DOHH2 (cell line): ENCODE data around the gene FAM229B.

Experiments used
- EZH2phosphoT487 ChIP-seq: fragments of 200-600 bp; sonication (generic); IDR thresholded peaks from 2 replicates; pipeline ENCODE4 v1.6.1; 2017; ENCODE audit warnings: borderline replicate concordance, mild to moderate bottlenecking, antibody characterized with exemption, low read length, moderate library complexity, mixed read lengths
- TF ChIP-seq, protein P1 (sequence below): fragments of 200-600 bp; sonication (generic); IDR thresholded peaks from one replicate; pipeline ENCODE4 v1.5.1; 2014; ENCODE audit warnings: antibody characterized with exemption, mild to moderate bottlenecking, low read depth, low read length; ENCODE audit not compliant: poor library complexity, severe bottlenecking

DNA sequence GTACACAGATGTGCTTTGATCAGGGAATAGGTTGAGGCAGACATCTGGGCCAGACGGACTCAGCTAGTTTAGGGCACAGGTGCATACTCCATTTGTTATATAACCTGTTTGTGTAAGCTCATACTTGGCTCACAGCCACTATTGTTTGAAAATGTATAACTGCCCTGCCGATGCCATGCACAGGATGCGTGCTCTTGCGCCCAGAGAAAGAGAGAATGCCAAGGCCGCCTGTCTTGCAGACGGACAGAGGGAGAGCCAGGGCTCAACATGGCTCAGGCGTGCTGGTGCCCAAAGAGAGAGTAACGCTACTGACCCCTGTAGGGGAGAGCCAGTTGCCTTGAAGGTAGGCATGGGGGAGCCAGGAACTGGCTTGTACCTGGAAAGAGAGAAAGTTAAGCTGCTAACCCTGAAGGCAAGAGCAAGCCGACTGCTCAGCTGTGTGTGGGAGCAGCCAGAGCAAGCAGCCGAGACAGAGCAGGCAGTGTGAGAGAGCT is 57.7 kb downstream of the FAM229B start:
- TF ChIP-seq, protein P1, sequence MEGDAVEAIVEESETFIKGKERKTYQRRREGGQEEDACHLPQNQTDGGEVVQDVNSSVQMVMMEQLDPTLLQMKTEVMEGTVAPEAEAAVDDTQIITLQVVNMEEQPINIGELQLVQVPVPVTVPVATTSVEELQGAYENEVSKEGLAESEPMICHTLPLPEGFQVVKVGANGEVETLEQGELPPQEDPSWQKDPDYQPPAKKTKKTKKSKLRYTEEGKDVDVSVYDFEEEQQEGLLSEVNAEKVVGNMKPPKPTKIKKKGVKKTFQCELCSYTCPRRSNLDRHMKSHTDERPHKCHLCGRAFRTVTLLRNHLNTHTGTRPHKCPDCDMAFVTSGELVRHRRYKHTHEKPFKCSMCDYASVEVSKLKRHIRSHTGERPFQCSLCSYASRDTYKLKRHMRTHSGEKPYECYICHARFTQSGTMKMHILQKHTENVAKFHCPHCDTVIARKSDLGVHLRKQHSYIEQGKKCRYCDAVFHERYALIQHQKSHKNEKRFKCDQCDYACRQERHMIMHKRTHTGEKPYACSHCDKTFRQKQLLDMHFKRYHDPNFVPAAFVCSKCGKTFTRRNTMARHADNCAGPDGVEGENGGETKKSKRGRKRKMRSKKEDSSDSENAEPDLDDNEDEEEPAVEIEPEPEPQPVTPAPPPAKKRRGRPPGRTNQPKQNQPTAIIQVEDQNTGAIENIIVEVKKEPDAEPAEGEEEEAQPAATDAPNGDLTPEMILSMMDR, result no peak
- no peak for TF ChIP-seq EZH2phosphoT487
